Activated CD8-positive, alpha-beta T cell treated with anti-CD3 and anti-CD28 coated beads, Interleukin-2, amount 10 ng/mL, durations not matched to agents 7 days and 5 days (primary cell): ENCODE results near the gene TUBA4A. TPM values are rescaled to one million over a fixed set of nuclear protein-coding genes. Genes with fewer than 3 reads are reported as not detected.

Experiments
- ATAC-seq: fragments of 150-1000 bp; cut with Tn5 transposase; one replicate; pipeline ENCODE4 v1.10.0; 2021; ENCODE audit warnings: moderate library complexity
- CTCF ChIA-PET: fragments of 350-600 bp; sonication (Branson Sonifier 250); formaldehyde crosslinking; loops from one replicate; lab custom pipeline; 2021; ENCODE audit warnings: antibody characterized with exemption; lab: Charles Lee
- POLR2A ChIA-PET: fragments of 350-600 bp; sonication (Branson Sonifier 250); formaldehyde crosslinking; loops from one replicate; lab custom pipeline; 2021; ENCODE audit warnings: antibody characterized with exemption; lab: Charles Lee
- DNase-seq: peaks from one replicate; pipeline ENCODE4 v3.0.0-alpha.2; 2020
- H3K27ac Mint-ChIP-seq: one replicate; pipeline ENCODE4 v1.8.0; 2021; ENCODE audit warnings: mild to moderate bottlenecking, mixed read lengths
- H3K27me3 Mint-ChIP-seq: one replicate; pipeline ENCODE4 v1.8.0; 2021; ENCODE audit warnings: low read depth, mixed read lengths
- H3K36me3 Mint-ChIP-seq: one replicate; pipeline ENCODE4 v1.8.0; 2021; ENCODE audit warnings: low read depth, mixed read lengths
- H3K4me1 Mint-ChIP-seq: one replicate; pipeline ENCODE4 v1.8.0; 2021; ENCODE audit warnings: low read depth, mixed read lengths
- H3K4me3 Mint-ChIP-seq: one replicate; pipeline ENCODE4 v1.8.0; 2021; ENCODE audit warnings: mild to moderate bottlenecking, mixed read lengths
- H3K9me3 Mint-ChIP-seq: one replicate; pipeline ENCODE4 v1.8.0; 2022; ENCODE audit warnings: mixed read lengths; ENCODE audit not compliant: insufficient read depth
- total RNA-seq, 2 experiments: library from RNA; stranded (reverse); gene quantifications; one replicate each; pipeline ENCODE4 v1.2.3, GENCODE V29; 2021

Gene TUBA4A
- total RNA-seq, 2 experiments from 2014 or later, result 286 to 292 TPM

- H3K4me3 Mint-ChIP-seq, result no peak overlapping the region
These were observed 19.4 kb downstream of the TUBA4A start for GRCh38 chr2:219234331-219234730.

GRCh38 chr2:219230059-219230540 is 23.6 kb downstream of the TUBA4A start:
- peak; percentile 21 for ATAC-seq
- Mint-ChIP-seq H3K4me3 (peak overlapping the region; percentile 100), H3K27ac (peak overlapping the region; percentile 100), H3K36me3 (peaks cover 63% of the 10 kb centered on the region), H3K27me3 (no peaks in the 10 kb centered on the region), H3K4me1 (peaks cover 58% of the 10 kb centered on the region), H3K9me3 (no peaks in the 10 kb centered on the region)
- ChIA-PET POLR2A (interaction anchor here (1.1 to 6.2 kb wide), 12 partner anchors 9 to 65 kb away, joined by 5 to 77 read pairs (median 12); partner anchors contain the start of genes ABCB6, CNPPD1, DNAJB2 and GLB1L), CTCF (interaction anchor here (0.6 to 5.5 kb wide), 13 partner anchors 9 to 449 kb away, joined by 3 to 32 read pairs (median 6); partner anchors contain the start of genes GLB1L, NHEJ1, STK16 and TUBA4B)
- peak; percentile 64 for DNase-seq

More at GRCh38 chr2:219234331-219234730, 19.4 kb downstream of the TUBA4A start:
- ChIA-PET CTCF (no interaction called here), POLR2A (interaction anchor here (1.0 kb wide), 1 partner anchor 10 kb away, joined by 4 read pairs; no protein-coding TSS in a partner anchor)
- peaks cover 33% of the 10 kb centered on the region for H3K4me1 Mint-ChIP-seq
- no peak for ATAC-seq
- H3K27ac Mint-ChIP-seq, result peak overlapping the region; percentile 26
- H3K36me3 Mint-ChIP-seq, result peaks cover 70% of the 10 kb centered on the region
- no peaks in the 10 kb centered on the region for H3K27me3 Mint-ChIP-seq
- DNase-seq, result no peak
- no peaks in the 10 kb centered on the region for H3K9me3 Mint-ChIP-seq

GRCh38 chr2:219229305-219230058 is 24.2 kb downstream of the TUBA4A start, which contains the start of the genes ANKZF1 and ATG9A:
ANKZF1 (plus strand) TSS chr2:219229806; CDS start chr2:219230258, 452 bp downstream.
ATG9A (minus strand) TSS chr2:219229636; CDS start chr2:219228024, 1,612 bp downstream.
- ChIA-PET CTCF (interaction anchor here (0.6 to 5.5 kb wide), 16 partner anchors 10 to 450 kb away, joined by 3 to 32 read pairs (median 6); partner anchors contain the start of genes GLB1L, NHEJ1, STK16 and TUBA4B), POLR2A (interaction anchor here (0.8 to 6.2 kb wide), 16 partner anchors 8 to 66 kb away, joined by 3 to 77 read pairs (median 8); partner anchors contain the start of genes ABCB6, CNPPD1, DNAJB2 and GLB1L)
- Mint-ChIP-seq H3K9me3 (no peaks in the 10 kb centered on the region), H3K4me1 (peaks cover 61% of the 10 kb centered on the region), H3K4me3 (peak within 1 kb of the TSS; percentile 100), H3K27ac (peak within 1 kb of the TSS; percentile 100), H3K27me3 (no peaks in the 10 kb centered on the region), H3K36me3 (peaks cover 65% of the 10 kb centered on the region)
- DNase-seq (peak; percentile 100), ATAC-seq (peak; percentile 98)

- no peaks in the 10 kb centered on the region for H3K9me3 Mint-ChIP-seq
- H3K27me3 Mint-ChIP-seq, result no peaks in the 10 kb centered on the region
- peaks cover 59% of the 10 kb centered on the region for H3K4me1 Mint-ChIP-seq
- H3K36me3 Mint-ChIP-seq, result peaks cover 65% of the 10 kb centered on the region
- ChIA-PET POLR2A (interaction anchor here (0.8 to 6.2 kb wide), 14 partner anchors 9 to 66 kb away, joined by 3 to 77 read pairs (median 10); partner anchors contain the start of genes ABCB6, CNPPD1, DNAJB2 and GLB1L), CTCF (interaction anchor here (0.9 to 5.5 kb wide), 12 partner anchors 10 to 69 kb away, joined by 3 to 32 read pairs (median 6); partner anchors contain the start of genes GLB1L, STK16 and TUBA4B)
- ATAC-seq (peak; percentile 26), DNase-seq (no peak)
- peak overlapping the region; percentile 67 for H3K27ac Mint-ChIP-seq
- H3K4me3 Mint-ChIP-seq, result peak overlapping the region; percentile 84
These were observed 24.8 kb downstream of the TUBA4A start for GRCh38 chr2:219228911-219229304.

- Mint-ChIP-seq H3K27ac (peak overlapping the region; percentile 67), H3K4me3 (peak overlapping the region; percentile 84), H3K36me3 (peaks cover 65% of the 10 kb centered on the region), H3K27me3 (no peaks in the 10 kb centered on the region), H3K9me3 (no peaks in the 10 kb centered on the region), H3K4me1 (peaks cover 59% of the 10 kb centered on the region)
- DNase-seq (no peak), ATAC-seq (no peak)
- POLR2A ChIA-PET, result interaction anchor here (0.7 to 6.2 kb wide), 12 partner anchors 9 to 67 kb away, joined by 3 to 77 read pairs (median 6); partner anchors contain the start of genes ABCB6, CNPPD1, GLB1L and STK16
- CTCF ChIA-PET, result interaction anchor here (0.7 to 5.5 kb wide), 15 partner anchors 9 to 70 kb away, joined by 3 to 32 read pairs (median 5); partner anchors contain the start of genes CNPPD1, GLB1L, NHEJ1 and STK16
These were observed 25.4 kb downstream of the TUBA4A start for GRCh38 chr2:219228041-219228910.

GRCh38 chr2:219225350-219225749 is 28.4 kb downstream of the TUBA4A start:
- Mint-ChIP-seq H3K27me3 (no peaks in the 10 kb centered on the region), H3K4me3 (no peak overlapping the region), H3K4me1 (peaks cover 35% of the 10 kb centered on the region), H3K9me3 (no peaks in the 10 kb centered on the region), H3K36me3 (peaks cover 64% of the 10 kb centered on the region), H3K27ac (no peak overlapping the region)
- POLR2A ChIA-PET, result interaction anchor here (0.6 kb wide), 1 partner anchor 106 kb away, joined by 3 read pairs; no protein-coding TSS in a partner anchor
- no peak for ATAC-seq
- CTCF ChIA-PET, result interaction anchor here (5.5 kb wide), 1 partner anchor 69 kb away, joined by 32 read pairs; no protein-coding TSS in a partner anchor
- no peak for DNase-seq

GRCh38 chr2:219223831-219224610 is 29.7 kb downstream of the TUBA4A start:
- Mint-ChIP-seq H3K27ac (no peak overlapping the region), H3K9me3 (no peaks in the 10 kb centered on the region), H3K27me3 (no peaks in the 10 kb centered on the region), H3K4me1 (peaks cover 38% of the 10 kb centered on the region), H3K4me3 (no peak overlapping the region), H3K36me3 (peaks cover 70% of the 10 kb centered on the region)
- ATAC-seq (no peak), DNase-seq (no peak)
- ChIA-PET CTCF (interaction anchor here (1.2 kb wide), 1 partner anchor 71 kb away, joined by 5 read pairs; no protein-coding TSS in a partner anchor), POLR2A (interaction anchor here (0.6 to 1.1 kb wide), 2 partner anchors 30 kb away, joined by 3 to 5 read pairs; partner anchors contain the start of gene TUBA4A)

GRCh38 chr2:219221957-219222518 is 31.7 kb downstream of the TUBA4A start:
- ChIA-PET POLR2A (no interaction called here), CTCF (no interaction called here)

GRCh38 chr2:219220652-219221402 is 32.9 kb downstream of the TUBA4A start:
- POLR2A ChIA-PET, result interaction anchor here (0.7 to 1.2 kb wide), 2 partner anchors 25 to 33 kb away, joined by 3 to 4 read pairs; partner anchors contain the start of gene TUBA4A
- H3K9me3 Mint-ChIP-seq, result no peaks in the 10 kb centered on the region
- H3K27ac Mint-ChIP-seq, result no peak overlapping the region
- DNase-seq (no peak), ATAC-seq (no peak)
- CTCF ChIA-PET, result interaction anchor here (0.7 to 2.5 kb wide), 2 partner anchors 11 to 74 kb away, joined by 3 to 11 read pairs; no protein-coding TSS in a partner anchor
- peaks cover 32% of the 10 kb centered on the region for H3K4me1 Mint-ChIP-seq
- H3K27me3 Mint-ChIP-seq, result no peaks in the 10 kb centered on the region
- no peak overlapping the region for H3K4me3 Mint-ChIP-seq
- peaks cover 57% of the 10 kb centered on the region for H3K36me3 Mint-ChIP-seq

More at GRCh38 chr2:219221957-219222518, 31.7 kb downstream of the TUBA4A start:
- H3K4me1 Mint-ChIP-seq, result peaks cover 33% of the 10 kb centered on the region
- no peaks in the 10 kb centered on the region for H3K27me3 Mint-ChIP-seq
- no peak overlapping the region for H3K27ac Mint-ChIP-seq
- H3K9me3 Mint-ChIP-seq, result no peaks in the 10 kb centered on the region
- ATAC-seq, result no peak
- H3K36me3 Mint-ChIP-seq, result peaks cover 58% of the 10 kb centered on the region
- H3K4me3 Mint-ChIP-seq, result no peak overlapping the region
- DNase-seq, result no peak
